SU-DHL-6 (cell line): Measurements from ENCODE around the gene RAP1GAP2.

Source experiments
- H2AFZ ChIP-seq: fragments of 200-600 bp; sonication (generic); 2 replicates; pipeline ENCODE4 v1.6.1; 2014; ENCODE audit warnings: low read depth, mild to moderate bottlenecking, moderate library complexity, mixed read lengths, antibody characterized with exemption, low read length; ENCODE audit not compliant: severe bottlenecking
- H3F3A ChIP-seq: fragments of 200-600 bp; shearing (Covaris generic); 2 replicates; pipeline ENCODE4 v1.6.0; 2016; ENCODE audit warnings: antibody characterized with exemption, mild to moderate bottlenecking; ENCODE audit not compliant: insufficient read depth
- H3K27ac ChIP-seq: fragments of 200-600 bp; sonication (generic); 2 replicates; pipeline ENCODE4 v1.5.1; 2016; ENCODE audit warnings: low read depth, mild to moderate bottlenecking, low read length, moderate library complexity, mixed read lengths
- H3K27me3 ChIP-seq: fragments of 200-600 bp; sonication (generic), shearing (Covaris generic); 2 replicates; pipeline ENCODE4 v1.6.0; 2014; ENCODE audit warnings: mild to moderate bottlenecking, low read length
- H3K36me3 ChIP-seq: fragments of 200-600 bp; sonication (generic); 2 replicates; pipeline ENCODE4 v1.6.1; 2014; ENCODE audit warnings: mild to moderate bottlenecking, low read length, mixed read lengths
- H3K4me2 ChIP-seq: fragments of 300-600, 200-600 bp; shearing (Covaris generic), sonication (generic); 2 replicates; pipeline ENCODE4 v1.6.0; 2014; ENCODE audit warnings: low read length, low read depth, mild to moderate bottlenecking; ENCODE audit not compliant: poor library complexity, severe bottlenecking
- H3K4me3 ChIP-seq: fragments of 200-600 bp; sonication (generic); 2 replicates; pipeline ENCODE4 v1.5.1; 2014; ENCODE audit warnings: antibody characterized with exemption, low read length, mild to moderate bottlenecking, mixed read lengths; ENCODE audit not compliant: insufficient read depth, poor library complexity, severe bottlenecking
- H3K79me2 ChIP-seq: fragments of 200-600 bp; sonication (generic); 2 replicates; pipeline ENCODE4 v1.6.1; 2014; ENCODE audit warnings: mild to moderate bottlenecking, low read length, moderate library complexity; ENCODE audit not compliant: insufficient read depth
- H3K9ac ChIP-seq: fragments of 200-600 bp; sonication (generic); 2 replicates; pipeline ENCODE4 v1.7.0; 2014; ENCODE audit warnings: mild to moderate bottlenecking, low read length
- H3K9me2 ChIP-seq: fragments of 200-600 bp; sonication (generic); replicated peaks from 2 replicates; pipeline ENCODE4 v1.6.1; 2014; ENCODE audit warnings: low read length; ENCODE audit not compliant: insufficient read depth
- H3K9me3 ChIP-seq: fragments of 200-600 bp; sonication (generic); 2 replicates; pipeline ENCODE4 v1.6.1; 2014; ENCODE audit warnings: low read length, mixed read lengths; ENCODE audit not compliant: insufficient read depth
- H4K20me1 ChIP-seq: fragments of 200-600 bp; sonication (generic); 2 replicates; pipeline ENCODE4 v1.6.1; 2014; ENCODE audit warnings: low read depth, mild to moderate bottlenecking, antibody characterized with exemption, low read length, moderate library complexity, mixed read lengths
- CTCF ChIP-seq: fragments of 200-600 bp; sonication (generic); IDR thresholded peaks from one replicate; pipeline ENCODE4 v1.5.1; 2017; ENCODE audit warnings: antibody characterized with exemption, mild to moderate bottlenecking, low read length, moderate library complexity; ENCODE audit not compliant: insufficient read depth, poor library complexity, severe bottlenecking
- EZH2phosphoT487 ChIP-seq: fragments of 200-600 bp; sonication (generic), shearing (Covaris generic); conservative IDR thresholded peaks from 2 replicates; pipeline ENCODE4 v1.6.1; 2018; ENCODE audit warnings: mild to moderate bottlenecking, antibody characterized with exemption, low read length, moderate library complexity, mixed read lengths

Gene RAP1GAP2

GRCh38 chr17:2909846-2910234, 113.6 kb downstream of the RAP1GAP2 start:
- no peaks in the 10 kb centered on the region for H3K9me2 ChIP-seq
- no peaks in the 10 kb centered on the region for H3F3A ChIP-seq
- no peak overlapping the region for H3K27ac ChIP-seq
- TF ChIP-seq CTCF (no peak), EZH2phosphoT487 (no peak)
- H3K27me3 ChIP-seq, result no peaks in the 10 kb centered on the region
- H3K4me2 ChIP-seq, result no peak overlapping the region
- H3K79me2 ChIP-seq, result no peaks in the 10 kb centered on the region
- no peaks in the 10 kb centered on the region for H3K36me3 ChIP-seq
- no peak overlapping the region for H3K9ac ChIP-seq
- H2AFZ ChIP-seq, result no peak overlapping the region
- H3K4me3 ChIP-seq, result no peak overlapping the region
- H3K9me3 ChIP-seq, result no peaks in the 10 kb centered on the region
- H4K20me1 ChIP-seq, result no peaks in the 10 kb centered on the region

GRCh38 chr17:2911035-2911754, 115.0 kb downstream of the RAP1GAP2 start:
- no peaks in the 10 kb centered on the region for H3K9me2 ChIP-seq
- H3K9me3 ChIP-seq, result no peaks in the 10 kb centered on the region
- no peaks in the 10 kb centered on the region for H3F3A ChIP-seq
- H4K20me1 ChIP-seq, result no peaks in the 10 kb centered on the region
- H3K9ac ChIP-seq, result no peak overlapping the region
- no peaks in the 10 kb centered on the region for H3K79me2 ChIP-seq
- no peak overlapping the region for H2AFZ ChIP-seq
- no peaks in the 10 kb centered on the region for H3K36me3 ChIP-seq
- no peak overlapping the region for H3K27ac ChIP-seq
- no peak overlapping the region for H3K4me2 ChIP-seq
- H3K27me3 ChIP-seq, result no peaks in the 10 kb centered on the region
- TF ChIP-seq CTCF, result no peak
- no peak for TF ChIP-seq EZH2phosphoT487
- no peak overlapping the region for H3K4me3 ChIP-seq

GRCh38 chr17:2911755-2912111, 115.5 kb downstream of the RAP1GAP2 start:
- Histone ChIP-seq H3K4me3 (no peak overlapping the region), H3K4me2 (no peak overlapping the region), H3K27ac (no peak overlapping the region), H3K79me2 (no peaks in the 10 kb centered on the region), H3F3A (no peaks in the 10 kb centered on the region), H3K9ac (no peak overlapping the region), H3K9me2 (no peaks in the 10 kb centered on the region), H3K27me3 (no peaks in the 10 kb centered on the region), H3K9me3 (no peaks in the 10 kb centered on the region), H2AFZ (no peak overlapping the region), H4K20me1 (no peaks in the 10 kb centered on the region), H3K36me3 (no peaks in the 10 kb centered on the region)
- TF ChIP-seq CTCF, result no peak
- no peak for TF ChIP-seq EZH2phosphoT487
